Astrocyte of the cerebellum (primary cell): ENCODE results near the gene LARGE2.
A peak's percentile ranks its signal among the peaks of the same experiment; 100 is the strongest.

Experiments used
- DNase-seq: peaks from one replicate; pipeline ENCODE4 v3.0.0-alpha.2; 2011; ENCODE audit warnings: low read depth
- H3K4me3 ChIP-seq: 2 replicates; pipeline ENCODE4 v1.5.1; 2011; ENCODE audit warnings: mild to moderate bottlenecking, low read depth, low read length, moderate library complexity
- in situ Hi-C: cut with HindIII; loops from 2 replicates; pipeline ENCODE4 v1.10.0; 2017; ENCODE audit warnings: low sequenced_read_pairs
- TF ChIP-seq, protein P1 (sequence below): IDR thresholded peaks from 2 replicates; pipeline ENCODE4 v1.5.1; 2012; ENCODE audit warnings: low read length, low read depth, moderate library complexity, mild to moderate bottlenecking; ENCODE audit errors: missing control alignments

The LARGE2 gene

DNA sequence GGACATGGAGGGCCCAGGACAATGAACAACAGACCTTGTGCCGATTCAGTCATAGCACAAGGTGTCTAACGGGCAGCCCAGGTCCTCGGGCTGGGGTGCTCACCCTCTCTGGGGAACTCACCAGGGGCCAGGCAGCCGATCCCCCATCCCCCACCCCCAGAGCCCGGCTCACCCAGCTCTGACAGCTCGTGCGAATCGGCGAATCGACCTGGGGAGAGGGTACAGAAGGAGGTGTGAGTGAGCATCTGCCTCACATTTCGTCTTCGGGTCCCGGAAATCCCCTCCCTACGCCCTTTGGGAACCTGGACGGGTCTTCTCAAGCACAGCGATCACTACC is 5.2 kb upstream of the LARGE2 start:
- DNase-seq: no peak
- TF ChIP-seq, protein P1, sequence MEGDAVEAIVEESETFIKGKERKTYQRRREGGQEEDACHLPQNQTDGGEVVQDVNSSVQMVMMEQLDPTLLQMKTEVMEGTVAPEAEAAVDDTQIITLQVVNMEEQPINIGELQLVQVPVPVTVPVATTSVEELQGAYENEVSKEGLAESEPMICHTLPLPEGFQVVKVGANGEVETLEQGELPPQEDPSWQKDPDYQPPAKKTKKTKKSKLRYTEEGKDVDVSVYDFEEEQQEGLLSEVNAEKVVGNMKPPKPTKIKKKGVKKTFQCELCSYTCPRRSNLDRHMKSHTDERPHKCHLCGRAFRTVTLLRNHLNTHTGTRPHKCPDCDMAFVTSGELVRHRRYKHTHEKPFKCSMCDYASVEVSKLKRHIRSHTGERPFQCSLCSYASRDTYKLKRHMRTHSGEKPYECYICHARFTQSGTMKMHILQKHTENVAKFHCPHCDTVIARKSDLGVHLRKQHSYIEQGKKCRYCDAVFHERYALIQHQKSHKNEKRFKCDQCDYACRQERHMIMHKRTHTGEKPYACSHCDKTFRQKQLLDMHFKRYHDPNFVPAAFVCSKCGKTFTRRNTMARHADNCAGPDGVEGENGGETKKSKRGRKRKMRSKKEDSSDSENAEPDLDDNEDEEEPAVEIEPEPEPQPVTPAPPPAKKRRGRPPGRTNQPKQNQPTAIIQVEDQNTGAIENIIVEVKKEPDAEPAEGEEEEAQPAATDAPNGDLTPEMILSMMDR: no peak
- in situ Hi-C loops: no loop called here
- peak overlapping the region; percentile 94 for H3K4me3 ChIP-seq

DNA sequence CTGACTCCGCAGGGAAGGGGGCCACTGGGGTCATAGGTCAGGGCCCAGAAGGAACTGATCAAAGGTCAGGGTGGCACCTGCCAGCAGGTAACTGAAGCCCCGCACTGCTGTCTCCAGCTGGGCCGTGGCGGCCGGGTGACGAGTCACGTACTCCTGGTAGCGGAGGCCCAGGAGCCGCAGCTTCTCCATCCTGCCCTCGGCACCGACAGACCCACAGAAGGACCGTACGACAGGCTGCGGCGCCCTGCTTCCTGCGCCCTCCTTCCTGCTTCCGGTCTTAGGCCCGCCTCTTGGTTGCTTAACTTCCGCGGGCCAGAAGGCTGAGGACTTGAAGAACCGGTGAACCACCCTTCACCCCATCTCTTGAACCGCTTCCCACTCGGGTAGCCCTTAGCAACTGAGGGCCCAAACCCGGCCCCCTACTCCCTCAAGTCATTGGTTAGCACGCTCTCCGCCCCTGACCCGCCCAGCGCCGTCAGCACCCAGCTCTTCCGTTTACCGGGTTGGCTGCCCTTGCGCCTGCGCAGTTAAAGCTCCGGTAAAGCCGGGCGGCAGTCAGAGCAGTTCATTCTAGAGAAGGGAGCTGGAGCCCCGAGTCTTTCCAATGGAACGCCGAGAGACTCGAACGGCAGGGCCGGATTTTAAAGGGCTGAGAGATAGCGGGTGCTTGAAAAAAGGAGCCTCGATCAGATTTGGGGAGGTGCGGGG is 4.7 kb upstream of the LARGE2 start, which contains the start of gene PEX16:
Gene PEX16, minus strand, starts transcription at position 255 of the 708 bp plus-strand sequence. Its CDS starts 66 bp downstream, at position 189.
- H3K4me3 ChIP-seq: peak within 1 kb of the TSS; percentile 94
- in situ Hi-C loops: no loop called here
- TF ChIP-seq, protein P1: no peak
- DNase-seq: peak; percentile 100

DNA sequence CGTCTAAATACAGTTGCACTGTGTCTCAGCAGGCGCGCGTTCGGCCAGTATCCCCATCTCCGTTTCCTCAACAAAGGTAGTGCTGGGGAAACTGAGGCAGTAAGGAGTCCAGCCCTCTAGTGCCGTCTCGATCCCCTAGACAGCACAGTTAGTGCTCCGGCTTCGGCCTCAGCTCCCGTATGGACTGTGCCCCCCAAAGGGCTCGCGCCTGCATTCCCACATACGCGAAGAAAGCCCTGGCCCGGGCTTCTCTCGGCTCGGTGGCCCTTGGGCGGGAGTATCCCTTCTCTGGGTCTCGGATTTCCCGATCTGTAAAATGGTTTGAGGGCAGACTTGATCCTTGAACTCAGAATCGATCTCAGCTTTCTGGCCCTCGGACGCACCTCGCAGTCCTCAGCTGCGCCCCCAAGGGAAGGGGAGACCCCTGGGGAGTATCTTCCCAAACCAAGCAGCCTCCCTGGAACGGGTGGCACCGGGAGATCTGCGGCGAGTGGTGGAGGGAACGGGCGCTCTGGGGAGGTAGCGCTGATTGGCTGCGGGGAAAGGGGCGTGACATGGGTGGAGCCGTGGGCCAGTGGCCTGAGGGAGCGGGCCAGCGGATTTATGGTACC is 4.0 kb upstream of the LARGE2 start:
- TF ChIP-seq, protein P1: no peak
- in situ Hi-C loops: no loop called here
- DNase-seq: no peak

DNA sequence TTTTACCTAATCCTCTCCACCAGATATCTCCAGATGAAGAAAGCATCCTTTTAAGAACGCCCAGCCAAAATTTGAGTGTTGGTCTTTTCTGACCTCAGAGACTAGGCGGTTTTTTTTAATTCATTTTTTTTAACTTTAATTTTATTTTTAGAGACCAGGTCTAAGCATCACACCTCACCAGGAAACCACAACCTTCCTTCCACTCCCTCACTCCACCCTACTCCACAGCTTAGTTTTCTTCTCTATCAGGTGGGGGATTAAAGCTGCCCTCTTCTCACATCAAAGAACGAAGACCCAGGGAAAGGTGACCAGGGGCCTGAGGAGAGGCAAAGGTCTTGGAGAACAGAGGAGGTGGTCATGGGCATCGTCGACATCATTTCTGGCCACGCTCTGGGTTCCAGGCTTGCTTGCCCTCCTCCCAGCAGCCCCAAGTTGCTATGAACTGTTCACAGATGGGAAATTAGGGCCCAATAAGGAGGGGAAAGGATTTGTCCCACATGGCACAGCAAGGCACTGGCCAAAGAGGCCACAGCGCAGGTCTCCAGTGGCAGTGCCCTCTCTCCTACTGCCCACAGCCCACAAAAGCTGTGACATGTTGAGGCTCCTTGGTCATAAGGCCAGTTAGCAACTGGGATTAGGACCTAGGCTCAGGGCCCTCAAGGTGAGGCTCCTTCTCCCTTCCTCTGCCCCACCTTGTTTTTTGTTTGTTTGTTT is 3.3 kb upstream of the LARGE2 start:
- TF ChIP-seq, protein P1: no peak
- peak overlapping the region; percentile 94 for H3K4me3 ChIP-seq
- DNase-seq: no peak
- in situ Hi-C loops: no loop called here

More for the DNA sequence above, 4.0 kb upstream of the LARGE2 start:
- H3K4me3 ChIP-seq: peak overlapping the region; percentile 94

DNA sequence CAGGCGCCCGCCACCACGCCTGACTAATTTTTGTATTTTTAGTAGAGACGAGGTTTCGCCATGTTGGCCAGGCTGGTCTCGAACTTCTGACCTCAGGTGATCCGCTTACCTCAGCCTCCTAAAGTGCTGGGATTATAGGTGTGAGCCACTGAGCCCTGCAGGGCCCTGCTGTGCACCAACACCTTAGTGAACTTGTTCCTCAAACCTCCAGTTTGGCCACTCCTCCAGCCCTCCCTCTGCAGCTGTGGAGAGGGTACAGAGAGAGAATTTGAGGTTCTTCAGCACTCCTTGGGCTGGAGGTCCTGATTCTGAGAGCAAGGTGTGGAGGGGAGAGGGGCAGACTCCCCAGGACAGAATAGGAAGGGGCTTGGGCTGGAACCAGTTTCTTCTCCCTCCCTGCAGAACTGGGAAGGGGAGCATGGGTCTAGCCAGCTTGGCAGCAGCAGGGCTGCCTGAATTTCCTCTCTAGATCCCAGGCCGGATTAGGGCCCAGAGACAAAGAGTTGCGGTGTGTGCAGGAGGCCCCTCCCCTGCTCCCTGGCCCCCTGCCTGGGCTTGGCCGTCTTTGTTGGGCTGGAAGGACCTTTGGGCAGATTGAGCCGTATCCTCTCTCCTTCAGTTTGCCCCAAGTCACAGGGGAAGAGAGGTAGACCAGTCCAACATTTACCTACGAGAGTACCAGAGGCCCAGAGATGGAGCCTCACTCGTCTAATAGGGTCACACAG is 2.5 kb upstream of the LARGE2 start:
- no peak overlapping the region for H3K4me3 ChIP-seq
- no peak for DNase-seq
- TF ChIP-seq, protein P1: no peak
- in situ Hi-C loops: no loop called here
